Measurements from ENCODE around the gene ITK.

ITK gene

GRCh38 chr5:157159209-157159751 is 21.4 kb upstream of the ITK start:
- H3K9me3 ChIP-seq, result no peaks in the 10 kb centered on the region
- no peaks in the 10 kb centered on the region for H3K4me1 ChIP-seq (ENCODE audit: control insufficient read depth in 1 of 2, insufficient read depth in 1 of 2, low read depth in 1 of 2, low read length in 1 of 2)
- no peak for TF ChIP-seq CTCF (IDR thresholded peaks at IDR 0.05)
- H3K27ac ChIP-seq, result no peak overlapping the region
- H3K36me3 ChIP-seq, result no peaks in the 10 kb centered on the region
- no peak overlapping the region for H3K4me3 ChIP-seq (ENCODE audit: low read depth in 1 of 2, low read length in 1 of 2)
- peaks cover 13% of the 10 kb centered on the region for H3K27me3 ChIP-seq

- no peak overlapping the region for H3K27ac ChIP-seq
- peaks cover 13% of the 10 kb centered on the region for H3K27me3 ChIP-seq
- H3K9me3 ChIP-seq, result no peaks in the 10 kb centered on the region
- H3K36me3 ChIP-seq, result no peaks in the 10 kb centered on the region
- H3K4me1 ChIP-seq (ENCODE audit: control insufficient read depth in 1 of 2, insufficient read depth in 1 of 2, low read depth in 1 of 2, low read length in 1 of 2), result no peaks in the 10 kb centered on the region
- H3K4me3 ChIP-seq (ENCODE audit: low read depth in 1 of 2, low read length in 1 of 2), result no peak overlapping the region
- TF ChIP-seq CTCF (IDR thresholded peaks at IDR 0.05), result no peak
Observed at GRCh38 chr5:157160001-157160400, 20.6 kb upstream of the ITK start.

GRCh38 chr5:157161996-157162395 is 18.6 kb upstream of the ITK start:
- Histone ChIP-seq H3K27me3 (peaks cover 18% of the 10 kb centered on the region), H3K27ac (no peak overlapping the region), H3K9me3 (no peaks in the 10 kb centered on the region), H3K36me3 (no peaks in the 10 kb centered on the region), H3K4me1 (ENCODE audit: control insufficient read depth in 1 of 2, insufficient read depth in 1 of 2, low read depth in 1 of 2, low read length in 1 of 2) (no peaks in the 10 kb centered on the region), H3K4me3 (ENCODE audit: low read depth in 1 of 2, low read length in 1 of 2) (no peak overlapping the region)
- TF ChIP-seq CTCF (IDR thresholded peaks at IDR 0.05), result no peak

GRCh38 chr5:157162919-157163510 is 17.6 kb upstream of the ITK start:
- no peak overlapping the region for H3K27ac ChIP-seq
- H3K36me3 ChIP-seq, result no peaks in the 10 kb centered on the region
- H3K4me3 ChIP-seq (ENCODE audit: low read depth in 1 of 2, low read length in 1 of 2), result no peak overlapping the region
- H3K9me3 ChIP-seq, result no peaks in the 10 kb centered on the region
- H3K4me1 ChIP-seq (ENCODE audit: control insufficient read depth in 1 of 2, insufficient read depth in 1 of 2, low read depth in 1 of 2, low read length in 1 of 2), result no peaks in the 10 kb centered on the region
- no peak for TF ChIP-seq CTCF (IDR thresholded peaks at IDR 0.05)
- peaks cover 20% of the 10 kb centered on the region for H3K27me3 ChIP-seq

- Histone ChIP-seq H3K4me3 (ENCODE audit: low read depth in 1 of 2, low read length in 1 of 2) (no peak overlapping the region), H3K27me3 (peaks cover 24% of the 10 kb centered on the region), H3K27ac (no peak overlapping the region), H3K36me3 (no peaks in the 10 kb centered on the region), H3K4me1 (ENCODE audit: control insufficient read depth in 1 of 2, insufficient read depth in 1 of 2, low read depth in 1 of 2, low read length in 1 of 2) (no peaks in the 10 kb centered on the region), H3K9me3 (no peaks in the 10 kb centered on the region)
- no peak for TF ChIP-seq CTCF (IDR thresholded peaks at IDR 0.05)
Observed at GRCh38 chr5:157164521-157164920, 16.1 kb upstream of the ITK start.
